ENCODE data around the gene FARS2. TPM values are rescaled to one million over a fixed set of nuclear protein-coding genes. Genes with fewer than 3 reads are reported as not detected.

FARS2 gene
- total RNA-seq, 1 donor = 29.8 TPM

GRCh38 chr6:5235830-5236229, 25.5 kb upstream of the FARS2 start:
- no peak for DNase-seq (ENCODE audit: low read depth)
- TF ChIP-seq, protein P1, sequence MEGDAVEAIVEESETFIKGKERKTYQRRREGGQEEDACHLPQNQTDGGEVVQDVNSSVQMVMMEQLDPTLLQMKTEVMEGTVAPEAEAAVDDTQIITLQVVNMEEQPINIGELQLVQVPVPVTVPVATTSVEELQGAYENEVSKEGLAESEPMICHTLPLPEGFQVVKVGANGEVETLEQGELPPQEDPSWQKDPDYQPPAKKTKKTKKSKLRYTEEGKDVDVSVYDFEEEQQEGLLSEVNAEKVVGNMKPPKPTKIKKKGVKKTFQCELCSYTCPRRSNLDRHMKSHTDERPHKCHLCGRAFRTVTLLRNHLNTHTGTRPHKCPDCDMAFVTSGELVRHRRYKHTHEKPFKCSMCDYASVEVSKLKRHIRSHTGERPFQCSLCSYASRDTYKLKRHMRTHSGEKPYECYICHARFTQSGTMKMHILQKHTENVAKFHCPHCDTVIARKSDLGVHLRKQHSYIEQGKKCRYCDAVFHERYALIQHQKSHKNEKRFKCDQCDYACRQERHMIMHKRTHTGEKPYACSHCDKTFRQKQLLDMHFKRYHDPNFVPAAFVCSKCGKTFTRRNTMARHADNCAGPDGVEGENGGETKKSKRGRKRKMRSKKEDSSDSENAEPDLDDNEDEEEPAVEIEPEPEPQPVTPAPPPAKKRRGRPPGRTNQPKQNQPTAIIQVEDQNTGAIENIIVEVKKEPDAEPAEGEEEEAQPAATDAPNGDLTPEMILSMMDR (IDR thresholded peaks at IDR 0.05; ENCODE audit: insufficient read depth, low read depth, low read length) = no peak
- no peak overlapping the region for H3K4me3 ChIP-seq (ENCODE audit: low read depth, low read length)

DNA sequence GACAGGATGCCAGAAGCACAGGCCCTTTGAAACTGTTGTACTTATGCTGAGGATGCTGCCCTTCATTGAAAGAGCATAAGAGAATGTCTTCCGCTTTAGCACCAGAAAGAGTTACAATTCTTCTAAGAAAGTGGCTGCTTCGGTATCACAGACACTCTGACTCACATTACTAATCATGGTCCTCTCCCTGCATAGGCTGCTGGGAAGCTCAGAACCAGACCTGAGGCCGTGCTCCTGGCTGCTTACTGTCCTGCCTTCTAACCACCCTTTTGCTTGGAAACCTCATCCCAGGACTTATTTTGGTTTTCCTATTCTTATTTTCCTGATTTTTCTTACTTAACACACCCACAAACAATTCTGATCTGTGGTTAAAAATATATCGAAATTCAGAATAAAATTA, 23.5 kb upstream of the FARS2 start:
- no peak for DNase-seq (ENCODE audit: low read depth)
- no peak overlapping the region for H3K4me3 ChIP-seq (ENCODE audit: low read depth, low read length)
- TF ChIP-seq, protein P1 (IDR thresholded peaks at IDR 0.05; ENCODE audit: insufficient read depth, low read depth, low read length) = no peak

GRCh38 chr6:5238336-5238735, 23.0 kb upstream of the FARS2 start:
- TF ChIP-seq, protein P1 (IDR thresholded peaks at IDR 0.05; ENCODE audit: insufficient read depth, low read depth, low read length) = no peak

DNA sequence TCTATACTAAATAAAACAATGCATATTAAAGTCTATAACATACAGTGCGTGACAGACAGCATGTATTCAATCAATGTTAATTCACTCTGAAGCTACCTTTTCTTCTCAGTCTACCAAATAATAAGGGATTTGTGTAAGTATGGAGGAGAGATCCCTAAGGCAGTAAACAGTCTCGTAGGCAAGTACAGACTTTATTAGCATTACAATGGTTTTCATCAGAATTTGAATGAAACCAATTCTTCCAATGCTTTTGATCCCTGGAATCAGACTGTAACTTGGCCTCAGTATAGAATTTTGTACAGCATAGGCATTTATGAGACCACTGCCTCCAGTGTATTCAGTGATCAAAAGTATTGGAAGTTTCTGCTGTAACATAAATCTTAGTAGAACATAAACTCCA, 20.1 kb upstream of the FARS2 start:
- TF ChIP-seq, protein P1 (IDR thresholded peaks at IDR 0.05; ENCODE audit: insufficient read depth, low read depth, low read length) = no peak
- H3K4me3 ChIP-seq (ENCODE audit: low read depth, low read length) = no peak overlapping the region
- DNase-seq (ENCODE audit: low read depth) = no peak

More at GRCh38 chr6:5238336-5238735, 23.0 kb upstream of the FARS2 start:
- H3K4me3 ChIP-seq (ENCODE audit: low read depth, low read length) = no peak overlapping the region
- no peak for DNase-seq (ENCODE audit: low read depth)

- DNase-seq (ENCODE audit: low read depth) = no peak
These were observed 18.2 kb upstream of the FARS2 start for GRCh38 chr6:5243069-5243468.

GRCh38 chr6:5246141-5247097, 14.9 kb upstream of the FARS2 start:
- H3K4me3 ChIP-seq (ENCODE audit: low read depth, low read length) = no peak overlapping the region
- DNase-seq (ENCODE audit: low read depth) = no peak
- TF ChIP-seq, protein P1 (IDR thresholded peaks at IDR 0.05; ENCODE audit: insufficient read depth, low read depth, low read length) = no peak

More at GRCh38 chr6:5243069-5243468, 18.2 kb upstream of the FARS2 start:
- no peak overlapping the region for H3K4me3 ChIP-seq (ENCODE audit: low read depth, low read length)
- TF ChIP-seq, protein P1 (IDR thresholded peaks at IDR 0.05; ENCODE audit: insufficient read depth, low read depth, low read length) = no peak

Data from fibroblast of villous mesenchyme (primary cell).